GM12892 (cell line): ENCODE data around the gene KIRREL3.

Source experiments
- POLR2A ChIP-seq: IDR thresholded peaks from 2 replicates; pipeline ENCODE4 v1.6.1; 2011; ENCODE audit warnings: low read depth, low read length, control low read depth
- POLR2AphosphoS5 ChIP-seq: IDR thresholded peaks from 2 replicates; pipeline ENCODE4 v1.6.1; 2011; ENCODE audit warnings: low read depth, low read length, control low read depth

GRCh38 chr11:126419801-126420697 is 580.5 kb downstream of the KIRREL3 start:
- no peak for TF ChIP-seq POLR2A
- no peak for TF ChIP-seq POLR2AphosphoS5
